IPS-15b (cell line): ENCODE results near the gene CDX1.

Experiments
- H3K27me3 ChIP-seq: one replicate; pipeline ENCODE4 v1.6.1; 2013; ENCODE audit warnings: low read length; ENCODE audit not compliant: control insufficient read depth, insufficient read depth
- H3K36me3 ChIP-seq: one replicate; pipeline ENCODE4 v1.6.1; 2013; ENCODE audit warnings: low read length; ENCODE audit not compliant: control insufficient read depth, insufficient read depth
- H3K4me1 ChIP-seq: one replicate; pipeline ENCODE4 v1.6.1; 2013; ENCODE audit warnings: mild to moderate bottlenecking, low read length; ENCODE audit not compliant: control insufficient read depth, insufficient read depth
- H3K4me3 ChIP-seq: one replicate; pipeline ENCODE4 v1.5.1; 2013; ENCODE audit warnings: low read depth, low read length
- H3K9ac ChIP-seq: one replicate; pipeline ENCODE4 v1.6.1; 2013; ENCODE audit warnings: low read depth, mild to moderate bottlenecking, low read length
- H3K9me3 ChIP-seq: one replicate; pipeline ENCODE4 v1.6.1; 2013; ENCODE audit warnings: mild to moderate bottlenecking, low read length; ENCODE audit not compliant: control insufficient read depth, insufficient read depth

The CDX1 gene

DNA sequence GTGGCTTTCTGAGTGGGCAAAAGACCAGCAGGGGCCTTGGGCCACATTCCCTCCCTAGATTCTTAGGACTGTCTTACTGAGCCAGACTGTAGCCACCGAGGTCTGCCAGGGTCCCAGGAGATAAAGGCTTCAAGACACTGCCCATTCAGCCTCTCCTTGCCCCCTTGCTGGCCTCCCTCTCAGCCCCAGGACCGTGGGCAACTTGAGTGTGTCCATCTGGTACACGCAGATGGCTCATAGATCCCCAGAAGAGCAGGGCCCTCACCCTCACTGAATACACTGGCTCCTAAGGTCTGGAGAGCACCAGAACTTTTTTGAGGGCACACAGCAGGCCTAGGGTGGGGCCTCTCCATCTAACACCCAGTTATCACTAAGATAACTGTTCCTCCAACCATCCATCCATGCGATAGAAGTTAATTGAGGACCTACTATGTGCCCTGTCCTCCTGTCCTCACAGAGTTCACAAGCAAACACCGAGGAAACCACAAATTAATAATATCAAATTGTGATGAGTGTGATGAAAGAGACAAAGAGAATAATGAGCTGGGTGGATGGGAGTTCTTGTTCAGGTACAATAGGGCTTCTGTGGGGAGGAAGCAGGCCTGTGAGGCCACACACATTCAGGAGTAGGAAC is 6.0 kb upstream of the CDX1 start:
- no peaks in the 10 kb centered on the region for H3K4me1 ChIP-seq

GRCh38 chr5:150161242-150162141 is 5.1 kb upstream of the CDX1 start:
- Histone ChIP-seq H3K27me3 (peaks cover 41% of the 10 kb centered on the region), H3K36me3 (no peaks in the 10 kb centered on the region), H3K9ac (no peak overlapping the region), H3K4me1 (peaks cover 3% of the 10 kb centered on the region), H3K9me3 (no peaks in the 10 kb centered on the region), H3K4me3 (no peak overlapping the region)

More for the DNA sequence above, 6.0 kb upstream of the CDX1 start:
- no peaks in the 10 kb centered on the region for H3K9me3 ChIP-seq
- no peak overlapping the region for H3K4me3 ChIP-seq
- H3K9ac ChIP-seq: no peak overlapping the region
- no peaks in the 10 kb centered on the region for H3K36me3 ChIP-seq
- peaks cover 35% of the 10 kb centered on the region for H3K27me3 ChIP-seq

GRCh38 chr5:150162142-150162513 is 4.5 kb upstream of the CDX1 start:
- Histone ChIP-seq H3K4me3 (no peak overlapping the region), H3K9me3 (no peaks in the 10 kb centered on the region), H3K36me3 (no peaks in the 10 kb centered on the region), H3K27me3 (peaks cover 43% of the 10 kb centered on the region), H3K9ac (no peak overlapping the region), H3K4me1 (peaks cover 3% of the 10 kb centered on the region)

GRCh38 chr5:150163035-150163434 is 3.5 kb upstream of the CDX1 start:
- Histone ChIP-seq H3K9ac (no peak overlapping the region), H3K36me3 (no peaks in the 10 kb centered on the region), H3K27me3 (peaks cover 52% of the 10 kb centered on the region), H3K9me3 (no peaks in the 10 kb centered on the region), H3K4me3 (no peak overlapping the region), H3K4me1 (peaks cover 3% of the 10 kb centered on the region)

DNA sequence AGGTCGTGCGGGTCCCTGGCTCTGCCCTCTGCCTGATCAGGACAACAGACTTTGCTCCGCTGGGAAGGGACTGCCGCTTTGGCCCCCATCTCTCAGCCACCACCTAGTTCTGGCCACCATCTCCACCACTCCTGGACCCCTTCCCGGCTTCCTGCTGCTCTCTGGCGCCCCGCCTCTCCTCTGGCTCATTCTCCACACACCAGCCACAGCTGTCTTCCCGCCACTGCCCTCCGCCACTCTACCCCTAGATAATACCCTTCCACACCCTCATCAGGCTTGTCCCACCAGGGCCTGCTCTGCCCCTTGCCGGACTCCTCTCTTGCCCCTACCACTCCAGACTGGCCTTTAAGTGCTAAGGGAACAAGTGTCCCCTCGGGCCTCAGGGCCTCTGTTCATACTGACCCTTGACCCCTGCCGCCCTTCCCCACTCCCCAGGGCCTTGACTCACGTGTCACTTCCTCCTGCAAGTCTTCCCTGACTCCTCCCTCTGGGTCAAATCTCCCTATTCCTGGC is 3.0 kb upstream of the CDX1 start:
- Histone ChIP-seq H3K27me3 (peaks cover 58% of the 10 kb centered on the region), H3K4me3 (no peak overlapping the region)

GRCh38 chr5:150164211-150164980 is 2.2 kb upstream of the CDX1 start:
- H3K9ac ChIP-seq: no peak overlapping the region

More for the DNA sequence above, 3.0 kb upstream of the CDX1 start:
- no peak overlapping the region for H3K9ac ChIP-seq
- no peaks in the 10 kb centered on the region for H3K9me3 ChIP-seq
- H3K36me3 ChIP-seq: no peaks in the 10 kb centered on the region
- H3K4me1 ChIP-seq: peaks cover 3% of the 10 kb centered on the region

DNA sequence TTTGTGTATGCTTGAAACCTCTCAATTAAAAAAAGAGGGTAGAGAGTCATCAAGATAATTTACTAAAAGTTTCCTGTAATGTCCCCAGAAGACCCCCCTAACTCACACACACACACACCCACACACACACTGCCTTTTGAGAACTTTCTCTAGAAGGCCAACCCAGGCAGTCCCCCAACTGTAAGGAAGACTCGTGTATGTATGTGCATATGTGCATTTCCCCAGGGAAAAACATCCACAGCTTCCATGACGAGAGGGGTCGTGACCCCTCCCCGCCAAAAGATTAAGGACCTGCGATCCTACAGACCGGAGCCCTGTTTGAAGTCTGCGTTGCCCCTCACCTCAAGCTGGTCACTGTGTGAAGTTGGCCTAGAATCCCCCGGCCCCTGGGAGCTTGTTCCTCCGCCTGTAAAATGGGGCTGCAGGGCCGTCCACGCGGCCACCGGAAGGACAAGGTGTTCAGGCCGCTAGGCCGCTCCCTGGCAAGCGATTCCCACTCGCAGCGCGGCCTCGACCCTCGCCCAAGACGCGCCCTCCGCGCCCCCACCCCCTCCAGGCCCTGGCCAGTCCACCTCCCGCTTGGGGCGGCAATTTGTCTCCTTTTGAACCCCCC is 435 bp upstream of the CDX1 start:
- H3K4me3 ChIP-seq: peak overlapping the region; percentile 35
- H3K9ac ChIP-seq: no peak overlapping the region
- peaks cover 81% of the 10 kb centered on the region for H3K27me3 ChIP-seq
- peaks cover 3% of the 10 kb centered on the region for H3K4me1 ChIP-seq
- no peaks in the 10 kb centered on the region for H3K36me3 ChIP-seq
- H3K9me3 ChIP-seq: no peaks in the 10 kb centered on the region

More at GRCh38 chr5:150164211-150164980, 2.2 kb upstream of the CDX1 start:
- Histone ChIP-seq H3K4me3 (no peak overlapping the region), H3K36me3 (no peaks in the 10 kb centered on the region), H3K9me3 (no peaks in the 10 kb centered on the region), H3K4me1 (peaks cover 3% of the 10 kb centered on the region), H3K27me3 (peaks cover 63% of the 10 kb centered on the region)

- H3K9ac ChIP-seq: no peak overlapping the region
- peaks cover 87% of the 10 kb centered on the region for H3K27me3 ChIP-seq
- H3K36me3 ChIP-seq: no peaks in the 10 kb centered on the region
- peaks cover 3% of the 10 kb centered on the region for H3K4me1 ChIP-seq
- no peaks in the 10 kb centered on the region for H3K9me3 ChIP-seq
- peak overlapping the region; percentile 22 for H3K4me3 ChIP-seq
Observed at GRCh38 chr5:150167512-150167850, 903 bp downstream of the CDX1 start.

- no peaks in the 10 kb centered on the region for H3K36me3 ChIP-seq
- H3K9ac ChIP-seq: no peak overlapping the region
- peak overlapping the region; percentile 22 for H3K4me3 ChIP-seq
- H3K9me3 ChIP-seq: no peaks in the 10 kb centered on the region
- H3K4me1 ChIP-seq: peaks cover 3% of the 10 kb centered on the region
- peaks cover 90% of the 10 kb centered on the region for H3K27me3 ChIP-seq
Observed at GRCh38 chr5:150167908-150168307, 1.3 kb downstream of the CDX1 start.

GRCh38 chr5:150168864-150169263 is 2.3 kb downstream of the CDX1 start:
- no peaks in the 10 kb centered on the region for H3K36me3 ChIP-seq
- peaks cover 88% of the 10 kb centered on the region for H3K27me3 ChIP-seq
- H3K9me3 ChIP-seq: no peaks in the 10 kb centered on the region
- H3K9ac ChIP-seq: no peak overlapping the region
- no peak overlapping the region for H3K4me3 ChIP-seq
- peaks cover 3% of the 10 kb centered on the region for H3K4me1 ChIP-seq

GRCh38 chr5:150172145-150172544 is 5.6 kb downstream of the CDX1 start:
- Histone ChIP-seq H3K4me3 (no peak overlapping the region), H3K27me3 (peaks cover 71% of the 10 kb centered on the region), H3K9me3 (no peaks in the 10 kb centered on the region), H3K4me1 (peaks cover 2% of the 10 kb centered on the region), H3K36me3 (no peaks in the 10 kb centered on the region), H3K9ac (no peak overlapping the region)
